Mesenchymal stem cell (in vitro differentiated cells and primary cell): ENCODE results near the gene KIF23.

Source experiments
- DNase-seq: peaks from one replicate; pipeline ENCODE4 v3.0.0-alpha.2; 2013
- H2AFZ ChIP-seq: one replicate; pipeline ENCODE4 v1.6.1; 2013; ENCODE audit warnings: low read depth, mild to moderate bottlenecking, control low read depth, inconsistent platforms, low read length, moderate library complexity
- H2AK5ac ChIP-seq: 2 replicates; pipeline ENCODE4 v1.6.1; 2013; ENCODE audit warnings: low read length, moderate library complexity, mild to moderate bottlenecking, inconsistent platforms; ENCODE audit not compliant: severe bottlenecking
- H2BK120ac ChIP-seq: one replicate; pipeline ENCODE4 v1.6.1; 2013; ENCODE audit warnings: low read depth, mild to moderate bottlenecking, inconsistent platforms, low read length, moderate library complexity
- H2BK12ac ChIP-seq, 2 experiments: one replicate each; pipeline ENCODE4 v1.6.1; 2013; ENCODE audit warnings: inconsistent platforms in 2 of 2, low read length in 2 of 2, mild to moderate bottlenecking in 2 of 2, moderate library complexity in 2 of 2, control low read depth in 1 of 2
- H2BK15ac ChIP-seq: one replicate; pipeline ENCODE4 v1.6.1; 2013; ENCODE audit warnings: mild to moderate bottlenecking, low read depth, inconsistent platforms; ENCODE audit not compliant: poor library complexity, severe bottlenecking
- H2BK5ac ChIP-seq: 2 replicates; pipeline ENCODE4 v1.6.1; 2013; ENCODE audit warnings: low read depth, mild to moderate bottlenecking, low read length, control low read depth, inconsistent platforms; ENCODE audit not compliant: poor library complexity, severe bottlenecking
- H3K14ac ChIP-seq, 2 experiments: one replicate each; pipeline ENCODE4 v1.6.1; 2013; ENCODE audit warnings: inconsistent platforms in 2 of 2, low read length in 2 of 2, control low read depth in 1 of 2, mild to moderate bottlenecking in 1 of 2, moderate library complexity in 1 of 2
- H3K18ac ChIP-seq, 2 experiments: one replicate each; pipeline ENCODE4 v1.6.1; 2013; ENCODE audit warnings: inconsistent platforms in 2 of 2, low read length in 2 of 2, control low read depth in 1 of 2, low read depth in 1 of 2, mild to moderate bottlenecking in 1 of 2
- H3K23ac ChIP-seq, 2 experiments: one replicate each; pipeline ENCODE4 v1.6.1; 2013; ENCODE audit warnings: inconsistent platforms in 2 of 2, low read length in 2 of 2, mild to moderate bottlenecking in 2 of 2, moderate library complexity in 2 of 2, control low read depth in 1 of 2
- H3K27ac ChIP-seq: 2 replicates; pipeline ENCODE4 v1.5.1; 2013; ENCODE audit warnings: mild to moderate bottlenecking, moderate library complexity, low read length, control low read depth, inconsistent platforms; ENCODE audit not compliant: poor library complexity, severe bottlenecking
- H3K27me3 ChIP-seq, 2 experiments: 2 replicates each; pipeline versions ENCODE4 v1.6.1 to v1.7.0; 2013; ENCODE audit warnings: low read length in 2 of 2, mild to moderate bottlenecking in 2 of 2, moderate library complexity in 2 of 2, control low read depth in 1 of 2, inconsistent platforms in 1 of 2; ENCODE audit not compliant: control insufficient read depth in 1 of 2, insufficient read depth in 1 of 2
- H3K36me3 ChIP-seq, 2 experiments: 2 replicates each; pipeline versions ENCODE4 v1.6.1 to v1.7.0; 2013; ENCODE audit warnings: low read length in 2 of 2, control low read depth in 1 of 2, inconsistent platforms in 1 of 2, low read depth in 1 of 2, mild to moderate bottlenecking in 1 of 2; ENCODE audit not compliant: insufficient read depth in 2 of 2, control insufficient read depth in 1 of 2
- H3K4ac ChIP-seq, 2 experiments: one replicate each; pipeline ENCODE4 v1.6.1; 2013; ENCODE audit warnings: inconsistent platforms in 2 of 2, low read length in 2 of 2, mild to moderate bottlenecking in 2 of 2, moderate library complexity in 2 of 2, control low read depth in 1 of 2, low read depth in 1 of 2
- H3K4me1 ChIP-seq: 2 replicates; pipeline ENCODE4 v1.6.1; 2013; ENCODE audit warnings: low read depth, low read length, control low read depth; ENCODE audit not compliant: control insufficient read depth, insufficient read depth
- H3K4me2 ChIP-seq: 2 replicates; pipeline ENCODE4 v1.6.1; 2013; ENCODE audit warnings: low read length, mild to moderate bottlenecking, inconsistent platforms; ENCODE audit not compliant: poor library complexity, severe bottlenecking
- H3K4me3 ChIP-seq, 2 experiments: 2 replicates each; pipeline versions ENCODE4 v1.5.1 to v1.7.0; 2013; ENCODE audit warnings: low read length in 2 of 2, mild to moderate bottlenecking in 2 of 2, control low read depth in 1 of 2, low read depth in 1 of 2; ENCODE audit not compliant: insufficient read depth in 1 of 2
- H3K79me1 ChIP-seq: replicated peaks from 2 replicates; pipeline ENCODE4 v1.6.1; 2013; ENCODE audit warnings: mild to moderate bottlenecking, control low read depth, low read length, inconsistent platforms; ENCODE audit not compliant: poor library complexity, severe bottlenecking
- H3K9ac ChIP-seq: 2 replicates; pipeline ENCODE4 v1.7.0; 2013; ENCODE audit warnings: mild to moderate bottlenecking, low read length, moderate library complexity
- H3K9me3 ChIP-seq: 2 replicates; pipeline ENCODE4 v1.7.0; 2013; ENCODE audit warnings: mild to moderate bottlenecking, low read length; ENCODE audit not compliant: control insufficient read depth
- H4K8ac ChIP-seq: one replicate; pipeline ENCODE4 v1.6.1; 2013; ENCODE audit warnings: inconsistent platforms, mild to moderate bottlenecking, low read length, moderate library complexity
- H4K91ac ChIP-seq: one replicate; pipeline ENCODE4 v1.6.1; 2013; ENCODE audit warnings: mild to moderate bottlenecking, low read length, inconsistent platforms
- WGBS: methylation state at CpG from one replicate; pipeline ENCODE4 v1.1.7; 2013; ENCODE audit warnings: mixed read lengths; 5-methylcytosine and 5-hydroxymethylcytosine counted together

The KIF23 gene

GRCh38 chr15:69439623-69440022, 25.5 kb downstream of the KIF23 start:
- Histone ChIP-seq H3K4me1 (no peaks in the 10 kb centered on the region), H3K79me1 (peaks cover 12% of the 10 kb centered on the region), H2BK15ac (no peak overlapping the region), H4K8ac (no peak overlapping the region), H3K9ac (no peak overlapping the region), H3K27me3 (no peaks in the 10 kb centered on the region), H3K4me2 (no peak overlapping the region), H3K36me3 (peaks cover 6 to 47% of the 10 kb centered on the region in 2 experiments), H3K4ac (no peak overlapping the region), H3K23ac (no peak overlapping the region), H3K18ac (no peak overlapping the region), H3K4me3 (no peak overlapping the region), H3K14ac (no peak overlapping the region), H3K9me3 (no peaks in the 10 kb centered on the region), H2AK5ac (no peak overlapping the region), H2BK120ac (no peak overlapping the region), H2AFZ (no peak overlapping the region), H2BK5ac (no peak overlapping the region), H2BK12ac (no peak overlapping the region), H4K91ac (no peak overlapping the region), H3K27ac (no peak overlapping the region)
- DNase-seq = no peak
- WGBS = 97% methylated on average over 3 of the region's 4 CpGs

- no peak overlapping the region for H3K23ac ChIP-seq
- peaks cover 11% of the 10 kb centered on the region for H3K79me1 ChIP-seq
- H3K27me3 ChIP-seq = no peaks in the 10 kb centered on the region
- 95% methylated on average over 5 of the region's 5 CpGs for WGBS
- H2BK15ac ChIP-seq = no peak overlapping the region
- no peak overlapping the region for H2BK12ac ChIP-seq
- H2BK5ac ChIP-seq = no peak overlapping the region
- no peak overlapping the region for H4K8ac ChIP-seq
- H3K4me1 ChIP-seq = no peaks in the 10 kb centered on the region
- no peak overlapping the region for H3K18ac ChIP-seq
- no peak overlapping the region for H3K27ac ChIP-seq
- DNase-seq = no peak
- no peak overlapping the region for H3K9ac ChIP-seq
- peak overlapping the region in 1 of 2 experiments; percentile 1 for H3K4me3 ChIP-seq
- H2BK120ac ChIP-seq = no peak overlapping the region
- no peak overlapping the region for H3K4ac ChIP-seq
- H2AK5ac ChIP-seq = no peak overlapping the region
- H3K9me3 ChIP-seq = no peaks in the 10 kb centered on the region
- H2AFZ ChIP-seq = no peak overlapping the region
- H3K4me2 ChIP-seq = no peak overlapping the region
- H3K36me3 ChIP-seq = peaks cover 6 to 49% of the 10 kb centered on the region in 2 experiments
- H4K91ac ChIP-seq = no peak overlapping the region
- no peak overlapping the region for H3K14ac ChIP-seq
Observed at GRCh38 chr15:69443032-69443611, 29.0 kb downstream of the KIF23 start.

- H3K4me1 ChIP-seq = no peaks in the 10 kb centered on the region
- H4K91ac ChIP-seq = no peak overlapping the region
- no peak overlapping the region for H2AFZ ChIP-seq
- H2BK15ac ChIP-seq = no peak overlapping the region
- 97% methylated on average over 6 of the region's 7 CpGs for WGBS
- DNase-seq = no peak
- no peak overlapping the region for H3K4ac ChIP-seq
- no peak overlapping the region for H4K8ac ChIP-seq
- H3K14ac ChIP-seq = no peak overlapping the region
- H2BK120ac ChIP-seq = no peak overlapping the region
- H3K4me2 ChIP-seq = no peak overlapping the region
- H2BK5ac ChIP-seq = no peak overlapping the region
- H3K27ac ChIP-seq = no peak overlapping the region
- no peak overlapping the region for H3K4me3 ChIP-seq
- no peaks in the 10 kb centered on the region for H3K27me3 ChIP-seq
- H3K18ac ChIP-seq = no peak overlapping the region
- H2AK5ac ChIP-seq = no peak overlapping the region
- no peaks in the 10 kb centered on the region for H3K9me3 ChIP-seq
- no peak overlapping the region for H2BK12ac ChIP-seq
- no peak overlapping the region for H3K9ac ChIP-seq
- H3K79me1 ChIP-seq = peaks cover 6% of the 10 kb centered on the region
- no peak overlapping the region for H3K23ac ChIP-seq
- H3K36me3 ChIP-seq = peaks cover 0 to 40% of the 10 kb centered on the region in 2 experiments
Observed at GRCh38 chr15:69444686-69445085, 30.5 kb downstream of the KIF23 start.

GRCh38 chr15:69446953-69447352, 32.8 kb downstream of the KIF23 start:
- H3K14ac ChIP-seq = no peak overlapping the region
- H2AK5ac ChIP-seq = no peak overlapping the region
- H3K79me1 ChIP-seq = peaks cover 4% of the 10 kb centered on the region
- no peak for DNase-seq
- H3K18ac ChIP-seq = no peak overlapping the region
- H4K8ac ChIP-seq = no peak overlapping the region
- no peaks in the 10 kb centered on the region for H3K9me3 ChIP-seq
- H2BK5ac ChIP-seq = no peak overlapping the region
- H3K4me2 ChIP-seq = no peak overlapping the region
- H3K4ac ChIP-seq = no peak overlapping the region
- WGBS = 100% methylated on average over 2 of the region's 2 CpGs
- H2BK12ac ChIP-seq = no peak overlapping the region
- H4K91ac ChIP-seq = no peak overlapping the region
- H3K4me1 ChIP-seq = peaks cover 3% of the 10 kb centered on the region
- H2BK120ac ChIP-seq = no peak overlapping the region
- H3K36me3 ChIP-seq = peaks cover 0 to 23% of the 10 kb centered on the region in 2 experiments
- H2BK15ac ChIP-seq = no peak overlapping the region
- no peak overlapping the region for H3K4me3 ChIP-seq
- no peak overlapping the region for H2AFZ ChIP-seq
- no peak overlapping the region for H3K27ac ChIP-seq
- H3K23ac ChIP-seq = no peak overlapping the region
- H3K9ac ChIP-seq = no peak overlapping the region
- H3K27me3 ChIP-seq = no peaks in the 10 kb centered on the region
